CD4-positive, alpha-beta T cell (primary cell): Measurements from ENCODE around the gene HAGHL. TPM values are rescaled to one million over a fixed set of nuclear protein-coding genes. Genes with fewer than 3 reads are reported as not detected.

ENCODE experiments used
- ATAC-seq: fragments of 200-7000 bp; cut with Tn5 transposase; one replicate; pipeline ENCODE4 v1.10.0; 2022; ENCODE audit warnings: mild to moderate bottlenecking; ENCODE audit not compliant: poor library complexity
- CTCF ChIA-PET: fragments of 350-600 bp; sonication (Branson Sonifier 250); formaldehyde crosslinking; loops from one replicate; lab custom pipeline; 2021; ENCODE audit warnings: antibody characterized with exemption, inconsistent platforms; lab: Charles Lee
- POLR2A ChIA-PET: fragments of 350-600 bp; sonication (Branson Sonifier 250); formaldehyde crosslinking; loops from one replicate; lab custom pipeline; 2021; ENCODE audit warnings: antibody characterized with exemption, inconsistent platforms; lab: Charles Lee
- DNase-seq, 14 experiments: peaks; one replicate each; pipeline ENCODE4 v3.0.0-alpha.2; 2013 to 2020; ENCODE audit warnings: mixed read lengths in 2 of 14
- H3K27ac ChIP-seq, 2 donors: one replicate each; pipeline versions ENCODE4 v1.5.1 to v1.7.0; 2013; ENCODE audit warnings: low read length in 2 of 2, low read depth in 1 of 2, mild to moderate bottlenecking in 1 of 2
- H3K27me3 ChIP-seq, 2 experiments: 1 replicate in 1 of 2; 2 replicates in 1 of 2; pipeline versions ENCODE4 v1.6.1 to v1.7.0; 2013; ENCODE audit warnings: low read length in 2 of 2, control low read depth in 1 of 2, mild to moderate bottlenecking in 1 of 2, moderate library complexity in 1 of 2; ENCODE audit not compliant: insufficient read depth in 2 of 2, control insufficient read depth in 1 of 2
- H3K36me3 ChIP-seq: one replicate; pipeline ENCODE4 v1.6.1; 2013; ENCODE audit warnings: low read length, control low read depth; ENCODE audit not compliant: insufficient read depth
- H3K4me1 ChIP-seq: one replicate; pipeline ENCODE4 v1.6.1; 2013; ENCODE audit warnings: low read length, control low read depth; ENCODE audit not compliant: insufficient read depth
- H3K4me3 ChIP-seq: one replicate; pipeline ENCODE4 v1.5.1; 2013; ENCODE audit warnings: mild to moderate bottlenecking, low read length, moderate library complexity
- H3K9me3 ChIP-seq, 2 experiments: 1 replicate in 1 of 2; 2 replicates in 1 of 2; pipeline versions ENCODE4 v1.6.1 to v1.7.0; 2013; ENCODE audit warnings: low read length in 2 of 2, mild to moderate bottlenecking in 2 of 2, control low read depth in 1 of 2, moderate library complexity in 1 of 2; ENCODE audit not compliant: control insufficient read depth in 1 of 2, insufficient read depth in 1 of 2
- H3K27ac Mint-ChIP-seq: one replicate; pipeline ENCODE4 v1.8.0; 2020; ENCODE audit warnings: mixed read lengths
- H3K27me3 Mint-ChIP-seq: one replicate; pipeline ENCODE4 v1.8.0; 2021; ENCODE audit warnings: mixed read lengths
- H3K36me3 Mint-ChIP-seq: one replicate; pipeline ENCODE4 v1.8.0; 2021; ENCODE audit warnings: low read depth, mixed read lengths
- H3K4me1 Mint-ChIP-seq: one replicate; pipeline ENCODE4 v1.8.0; 2021; ENCODE audit warnings: low read depth, mixed read lengths
- H3K4me3 Mint-ChIP-seq: one replicate; pipeline ENCODE4 v1.8.0; 2020; ENCODE audit warnings: mild to moderate bottlenecking, mixed read lengths
- H3K9me3 Mint-ChIP-seq: one replicate; pipeline ENCODE4 v1.8.0; 2020; ENCODE audit warnings: mixed read lengths
- intact Hi-C, 2 experiments: fragments of 100-400 bp; cut with DNase I in 1 of 2; cut with micrococcal nuclease in 1 of 2; formaldehyde crosslinking; loops; one replicate each; pipeline versions ENCODE4 v1.15.1 to v1.9.0; 2023 to 2025; cut with DNase I, micrococcal nuclease
- total RNA-seq, 174 experiments: library from RNA in 2 of 174; stranded (reverse) in 2 of 174; gene quantifications; one replicate each; pipeline ENCODE4 v1.2.3 and lab custom pipeline; 2021 to 2026
- TF ChIP-seq, protein P1 (sequence below): fragments of 200-600 bp; IDR thresholded peaks from one replicate; pipeline ENCODE4 v1.8.0; 2022; ENCODE audit warnings: antibody characterized with exemption, mild to moderate bottlenecking

HAGHL gene
- total RNA-seq, 2 experiments from 2014 or later, result 7.1 to 9.2 TPM

DNA sequence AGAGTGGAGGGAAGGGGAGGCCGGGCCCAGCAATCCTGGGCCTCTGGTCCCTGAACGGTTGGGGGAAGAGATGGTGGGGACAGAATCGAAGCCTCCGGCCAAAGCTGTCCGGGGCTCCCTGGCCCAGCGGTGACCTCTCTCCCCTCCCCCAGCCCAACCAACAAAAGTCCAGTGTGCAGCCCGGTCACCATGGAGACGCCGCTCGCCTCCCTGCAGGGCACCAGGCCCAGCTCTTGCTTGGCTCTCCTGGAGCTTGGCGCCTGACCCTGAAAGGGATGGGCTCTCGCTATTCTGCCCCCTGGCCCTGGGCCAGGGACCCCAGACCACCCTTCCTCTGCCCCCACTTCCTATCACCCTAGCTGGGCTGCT is 10.7 kb upstream of the HAGHL start:
- Histone ChIP-seq H3K4me3 (no peak overlapping the region), H3K27me3 (peaks cover 11 to 18% of the 10 kb centered on the region in 2 experiments), H3K36me3 (no peaks in the 10 kb centered on the region), H3K27ac (no peak overlapping the region), H3K4me1 (peaks cover 44% of the 10 kb centered on the region), H3K9me3 (peaks cover 0 to 8% of the 10 kb centered on the region in 2 experiments)
- Mint-ChIP-seq H3K4me3 (peak overlapping the region; percentile 69), H3K27me3 (peaks cover 14% of the 10 kb centered on the region), H3K9me3 (no peaks in the 10 kb centered on the region), H3K36me3 (no peaks in the 10 kb centered on the region), H3K4me1 (peaks cover 24% of the 10 kb centered on the region), H3K27ac (no peak overlapping the region)
- TF ChIP-seq, protein P1, sequence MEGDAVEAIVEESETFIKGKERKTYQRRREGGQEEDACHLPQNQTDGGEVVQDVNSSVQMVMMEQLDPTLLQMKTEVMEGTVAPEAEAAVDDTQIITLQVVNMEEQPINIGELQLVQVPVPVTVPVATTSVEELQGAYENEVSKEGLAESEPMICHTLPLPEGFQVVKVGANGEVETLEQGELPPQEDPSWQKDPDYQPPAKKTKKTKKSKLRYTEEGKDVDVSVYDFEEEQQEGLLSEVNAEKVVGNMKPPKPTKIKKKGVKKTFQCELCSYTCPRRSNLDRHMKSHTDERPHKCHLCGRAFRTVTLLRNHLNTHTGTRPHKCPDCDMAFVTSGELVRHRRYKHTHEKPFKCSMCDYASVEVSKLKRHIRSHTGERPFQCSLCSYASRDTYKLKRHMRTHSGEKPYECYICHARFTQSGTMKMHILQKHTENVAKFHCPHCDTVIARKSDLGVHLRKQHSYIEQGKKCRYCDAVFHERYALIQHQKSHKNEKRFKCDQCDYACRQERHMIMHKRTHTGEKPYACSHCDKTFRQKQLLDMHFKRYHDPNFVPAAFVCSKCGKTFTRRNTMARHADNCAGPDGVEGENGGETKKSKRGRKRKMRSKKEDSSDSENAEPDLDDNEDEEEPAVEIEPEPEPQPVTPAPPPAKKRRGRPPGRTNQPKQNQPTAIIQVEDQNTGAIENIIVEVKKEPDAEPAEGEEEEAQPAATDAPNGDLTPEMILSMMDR, result no peak
- CTCF ChIA-PET, result interaction anchor here (1.0 to 2.3 kb wide), 3 partner anchors 17 to 72 kb away, joined by 3 to 8 read pairs (median 3); partner anchors contain the start of genes CHTF18, CIAO3 and RPUSD1
- ATAC-seq (no peak), DNase-seq (no peak)
- intact Hi-C loops, result no loop called here
- POLR2A ChIA-PET, result interaction anchor here (1.2 to 4.5 kb wide), 5 partner anchors 10 to 72 kb away, joined by 3 to 30 read pairs (median 5); partner anchors contain the start of genes CCDC78, CHTF18, HAGHL and RPUSD1

DNA sequence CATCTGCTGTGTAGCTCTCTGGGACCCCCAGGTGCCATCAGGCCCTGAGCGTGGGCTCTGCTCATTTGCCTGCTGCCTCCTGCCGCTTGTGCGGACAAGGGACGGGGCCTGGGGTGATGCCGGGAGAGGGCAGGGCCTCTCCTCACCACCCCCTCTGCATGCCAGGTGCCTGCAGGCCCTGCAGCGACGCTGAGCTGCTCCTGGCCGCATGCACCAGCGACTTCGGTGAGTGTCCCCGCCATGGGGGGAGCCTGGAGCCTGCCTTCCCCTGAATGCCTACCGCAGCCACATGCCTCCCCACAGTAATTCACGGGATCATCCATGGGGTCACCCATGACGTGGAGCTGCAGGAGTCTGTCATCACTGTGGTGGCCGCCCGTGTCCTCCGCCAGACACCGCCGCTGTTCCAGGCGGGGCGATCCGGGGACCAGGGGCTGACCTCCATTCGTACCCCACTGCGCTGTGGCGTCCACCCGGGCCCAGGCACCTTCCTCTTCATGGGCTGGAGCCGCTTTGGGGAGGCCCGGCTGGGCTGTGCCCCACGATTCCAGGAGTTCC is 10.1 kb upstream of the HAGHL start:
- H3K4me1 ChIP-seq, result peaks cover 43% of the 10 kb centered on the region
- no peak overlapping the region for H3K27ac Mint-ChIP-seq
- H3K27me3 ChIP-seq, result peaks cover 7 to 14% of the 10 kb centered on the region in 2 experiments
- H3K27me3 Mint-ChIP-seq, result peaks cover 14% of the 10 kb centered on the region
- no peaks in the 10 kb centered on the region for H3K9me3 Mint-ChIP-seq
- H3K36me3 ChIP-seq, result no peaks in the 10 kb centered on the region
- ChIA-PET CTCF (interaction anchor here (2.3 kb wide), 1 partner anchor 23 kb away, joined by 8 read pairs; the partner anchor contains the start of gene CIAO3), POLR2A (interaction anchor here (1.2 to 4.5 kb wide), 5 partner anchors 10 to 72 kb away, joined by 3 to 30 read pairs (median 5); partner anchors contain the start of genes CCDC78, CHTF18, HAGHL and RPUSD1)
- DNase-seq, result no peak
- peak overlapping the region; percentile 69 for H3K4me3 Mint-ChIP-seq
- no peaks in the 10 kb centered on the region for H3K36me3 Mint-ChIP-seq
- H3K4me3 ChIP-seq, result no peak overlapping the region
- ATAC-seq, result no peak
- H3K9me3 ChIP-seq, result peaks cover 0 to 12% of the 10 kb centered on the region in 2 experiments
- no peak overlapping the region for H3K27ac ChIP-seq
- intact Hi-C loops, result no loop called here
- H3K4me1 Mint-ChIP-seq, result peaks cover 24% of the 10 kb centered on the region
- TF ChIP-seq, protein P1, result no peak

DNA sequence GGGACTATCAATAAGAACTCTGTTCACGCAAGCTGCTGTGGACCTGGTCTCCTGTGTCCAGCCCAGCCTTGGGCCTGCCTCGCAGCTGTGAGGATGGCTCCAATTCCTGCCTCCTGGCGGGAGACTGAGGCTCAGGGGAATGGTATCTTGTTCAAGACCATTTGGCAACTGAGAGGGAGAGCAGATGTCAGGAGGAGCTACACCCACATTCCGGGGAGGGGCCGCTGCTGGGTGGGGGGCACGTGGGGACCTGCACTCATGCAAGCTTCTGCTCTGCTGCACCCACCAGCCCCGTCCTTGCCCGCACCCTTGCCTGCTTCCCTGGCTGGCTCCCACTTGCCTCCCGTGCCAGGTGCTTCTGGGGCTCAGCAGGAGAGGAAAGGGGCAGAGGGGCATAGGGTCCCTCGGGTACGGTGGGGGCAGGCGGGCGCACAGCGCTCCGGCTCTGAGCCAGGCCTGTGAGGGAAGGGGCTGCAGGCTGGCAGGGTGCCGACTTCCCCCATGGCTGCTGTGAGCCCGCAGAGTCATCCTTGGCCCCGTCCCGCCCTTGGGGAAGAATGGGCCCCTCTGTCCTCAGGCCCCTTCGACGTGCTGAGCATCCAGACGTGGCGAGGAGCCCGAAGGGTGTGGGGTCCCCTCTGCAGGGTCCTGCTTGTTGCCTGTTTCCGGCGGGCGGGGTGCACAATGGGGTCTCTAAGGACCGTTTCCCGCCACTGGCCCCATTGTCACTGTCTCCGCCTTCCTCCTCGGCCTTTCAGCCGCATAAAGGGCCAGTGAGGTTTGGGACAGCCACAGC is 9.3 kb upstream of the HAGHL start:
- peaks cover 7 to 14% of the 10 kb centered on the region in 2 experiments for H3K27me3 ChIP-seq
- Mint-ChIP-seq H3K4me1 (peaks cover 23% of the 10 kb centered on the region), H3K27me3 (peaks cover 12% of the 10 kb centered on the region), H3K36me3 (no peaks in the 10 kb centered on the region), H3K27ac (no peak overlapping the region), H3K9me3 (no peaks in the 10 kb centered on the region), H3K4me3 (no peak overlapping the region)
- DNase-seq, result no peak
- H3K36me3 ChIP-seq, result no peaks in the 10 kb centered on the region
- peaks cover 49% of the 10 kb centered on the region for H3K4me1 ChIP-seq
- H3K9me3 ChIP-seq, result peaks cover 0 to 16% of the 10 kb centered on the region in 2 experiments
- intact Hi-C loops, result no loop called here
- no peak overlapping the region for H3K4me3 ChIP-seq
- H3K27ac ChIP-seq, result no peak overlapping the region
- TF ChIP-seq, protein P1, result no peak
- ChIA-PET POLR2A (interaction anchor here (1.2 to 4.5 kb wide), 3 partner anchors 9 to 37 kb away, joined by 4 to 30 read pairs (median 22); partner anchors contain the start of genes CCDC78, HAGHL and STUB1), CTCF (no interaction called here)
- no peak for ATAC-seq
